CD4-positive, alpha-beta T cell (primary cell): ENCODE results near the gene PUS1. TPM values are rescaled to one million over a fixed set of nuclear protein-coding genes. Genes with fewer than 3 reads are reported as not detected.
A peak's percentile ranks its signal among the peaks of the same experiment; 100 is the strongest.

Experiments used
- ATAC-seq: fragments of 200-7000 bp; cut with Tn5 transposase; one replicate; pipeline ENCODE4 v1.10.0; 2022; ENCODE audit warnings: mild to moderate bottlenecking; ENCODE audit not compliant: poor library complexity
- CTCF ChIA-PET: fragments of 350-600 bp; sonication (Branson Sonifier 250); formaldehyde crosslinking; loops from one replicate; lab custom pipeline; 2021; ENCODE audit warnings: antibody characterized with exemption, inconsistent platforms; lab: Charles Lee
- POLR2A ChIA-PET: fragments of 350-600 bp; sonication (Branson Sonifier 250); formaldehyde crosslinking; loops from one replicate; lab custom pipeline; 2021; ENCODE audit warnings: antibody characterized with exemption, inconsistent platforms; lab: Charles Lee
- DNase-seq, 14 experiments: peaks; one replicate each; pipeline ENCODE4 v3.0.0-alpha.2; 2013 to 2020; ENCODE audit warnings: mixed read lengths in 2 of 14
- H3K27ac ChIP-seq, 2 donors: one replicate each; pipeline versions ENCODE4 v1.5.1 to v1.7.0; 2013; ENCODE audit warnings: low read length in 2 of 2, low read depth in 1 of 2, mild to moderate bottlenecking in 1 of 2
- H3K27me3 ChIP-seq, 2 experiments: 1 replicate in 1 of 2; 2 replicates in 1 of 2; pipeline versions ENCODE4 v1.6.1 to v1.7.0; 2013; ENCODE audit warnings: low read length in 2 of 2, control low read depth in 1 of 2, mild to moderate bottlenecking in 1 of 2, moderate library complexity in 1 of 2; ENCODE audit not compliant: insufficient read depth in 2 of 2, control insufficient read depth in 1 of 2
- H3K36me3 ChIP-seq: one replicate; pipeline ENCODE4 v1.6.1; 2013; ENCODE audit warnings: low read length, control low read depth; ENCODE audit not compliant: insufficient read depth
- H3K4me1 ChIP-seq: one replicate; pipeline ENCODE4 v1.6.1; 2013; ENCODE audit warnings: low read length, control low read depth; ENCODE audit not compliant: insufficient read depth
- H3K4me3 ChIP-seq: one replicate; pipeline ENCODE4 v1.5.1; 2013; ENCODE audit warnings: mild to moderate bottlenecking, low read length, moderate library complexity
- H3K9me3 ChIP-seq, 2 experiments: 1 replicate in 1 of 2; 2 replicates in 1 of 2; pipeline versions ENCODE4 v1.6.1 to v1.7.0; 2013; ENCODE audit warnings: low read length in 2 of 2, mild to moderate bottlenecking in 2 of 2, control low read depth in 1 of 2, moderate library complexity in 1 of 2; ENCODE audit not compliant: control insufficient read depth in 1 of 2, insufficient read depth in 1 of 2
- H3K27ac Mint-ChIP-seq: one replicate; pipeline ENCODE4 v1.8.0; 2020; ENCODE audit warnings: mixed read lengths
- H3K27me3 Mint-ChIP-seq: one replicate; pipeline ENCODE4 v1.8.0; 2021; ENCODE audit warnings: mixed read lengths
- H3K36me3 Mint-ChIP-seq: one replicate; pipeline ENCODE4 v1.8.0; 2021; ENCODE audit warnings: low read depth, mixed read lengths
- H3K4me1 Mint-ChIP-seq: one replicate; pipeline ENCODE4 v1.8.0; 2021; ENCODE audit warnings: low read depth, mixed read lengths
- H3K4me3 Mint-ChIP-seq: one replicate; pipeline ENCODE4 v1.8.0; 2020; ENCODE audit warnings: mild to moderate bottlenecking, mixed read lengths
- H3K9me3 Mint-ChIP-seq: one replicate; pipeline ENCODE4 v1.8.0; 2020; ENCODE audit warnings: mixed read lengths
- intact Hi-C, 2 experiments: fragments of 100-400 bp; cut with DNase I in 1 of 2; cut with micrococcal nuclease in 1 of 2; formaldehyde crosslinking; loops; one replicate each; pipeline versions ENCODE4 v1.15.1 to v1.9.0; 2023 to 2025; cut with DNase I, micrococcal nuclease
- total RNA-seq, 174 experiments: library from RNA in 2 of 174; stranded (reverse) in 2 of 174; gene quantifications; one replicate each; pipeline ENCODE4 v1.2.3 and lab custom pipeline; 2021 to 2026
- TF ChIP-seq, protein P1 (sequence below): fragments of 200-600 bp; IDR thresholded peaks from one replicate; pipeline ENCODE4 v1.8.0; 2022; ENCODE audit warnings: antibody characterized with exemption, mild to moderate bottlenecking

The PUS1 gene
- total RNA-seq, 2 experiments from 2014 or later, result 17.7 to 18.2 TPM

DNA sequence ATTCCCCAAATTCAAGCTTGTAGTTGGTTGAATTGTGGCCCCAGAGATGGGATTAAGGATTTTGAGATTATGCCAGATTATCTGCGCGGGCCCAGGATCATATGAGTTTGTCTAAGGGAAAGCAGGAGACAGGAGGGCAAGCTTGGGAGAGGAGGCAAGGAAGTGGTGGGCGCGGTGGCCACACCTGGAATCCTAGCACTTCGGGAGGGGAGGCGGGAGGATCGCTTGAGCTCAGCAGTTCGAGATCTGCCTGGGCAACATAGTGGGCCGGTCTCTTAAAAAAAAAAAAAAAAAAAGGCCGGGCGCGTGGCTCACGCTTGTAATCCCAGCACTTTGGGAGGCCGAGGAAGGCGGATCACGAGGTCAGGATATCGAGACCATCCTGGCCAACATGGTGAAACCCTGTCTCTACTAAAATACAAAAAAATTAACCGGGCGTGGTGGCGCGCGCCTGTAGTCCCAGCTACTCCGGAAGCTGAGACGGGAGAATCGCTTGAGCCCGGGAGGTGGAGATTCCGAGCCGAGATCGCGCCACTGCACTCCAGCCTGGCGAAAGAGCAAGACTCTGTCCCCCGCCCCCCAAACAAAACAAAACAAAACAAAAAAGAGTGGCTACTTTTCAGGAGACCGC, 881 bp upstream of the PUS1 start:
- CTCF ChIA-PET, result interaction anchor here (0.6 to 4.4 kb wide), 3 partner anchors 22 to 824 kb away, joined by 3 to 19 read pairs (median 5); partner anchors contain the start of gene EP400

GRCh38 chr12:131929581-131930456, 743 bp downstream of the PUS1 start:
- ChIA-PET POLR2A (interaction anchor here (0.5 to 1.7 kb wide), 4 partner anchors 9 to 219 kb away, joined by 3 to 8 read pairs (median 4); partner anchors contain the start of genes EP400 and SFSWAP), CTCF (interaction anchor here (4.4 kb wide), 1 partner anchor 20 kb away, joined by 19 read pairs; the partner anchor contains the start of gene EP400)
- TF ChIP-seq, protein P1, sequence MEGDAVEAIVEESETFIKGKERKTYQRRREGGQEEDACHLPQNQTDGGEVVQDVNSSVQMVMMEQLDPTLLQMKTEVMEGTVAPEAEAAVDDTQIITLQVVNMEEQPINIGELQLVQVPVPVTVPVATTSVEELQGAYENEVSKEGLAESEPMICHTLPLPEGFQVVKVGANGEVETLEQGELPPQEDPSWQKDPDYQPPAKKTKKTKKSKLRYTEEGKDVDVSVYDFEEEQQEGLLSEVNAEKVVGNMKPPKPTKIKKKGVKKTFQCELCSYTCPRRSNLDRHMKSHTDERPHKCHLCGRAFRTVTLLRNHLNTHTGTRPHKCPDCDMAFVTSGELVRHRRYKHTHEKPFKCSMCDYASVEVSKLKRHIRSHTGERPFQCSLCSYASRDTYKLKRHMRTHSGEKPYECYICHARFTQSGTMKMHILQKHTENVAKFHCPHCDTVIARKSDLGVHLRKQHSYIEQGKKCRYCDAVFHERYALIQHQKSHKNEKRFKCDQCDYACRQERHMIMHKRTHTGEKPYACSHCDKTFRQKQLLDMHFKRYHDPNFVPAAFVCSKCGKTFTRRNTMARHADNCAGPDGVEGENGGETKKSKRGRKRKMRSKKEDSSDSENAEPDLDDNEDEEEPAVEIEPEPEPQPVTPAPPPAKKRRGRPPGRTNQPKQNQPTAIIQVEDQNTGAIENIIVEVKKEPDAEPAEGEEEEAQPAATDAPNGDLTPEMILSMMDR, result no peak
- H3K27me3 Mint-ChIP-seq, result no peaks in the 10 kb centered on the region
- Histone ChIP-seq H3K27ac (peak overlapping the region; percentile 55 to 61), H3K36me3 (peaks cover 32% of the 10 kb centered on the region), H3K27me3 (no peaks in the 10 kb centered on the region), H3K9me3 (no peaks in the 10 kb centered on the region), H3K4me3 (peak overlapping the region; percentile 96), H3K4me1 (peaks cover 28% of the 10 kb centered on the region)
- H3K27ac Mint-ChIP-seq, result peak overlapping the region; percentile 82
- H3K9me3 Mint-ChIP-seq, result no peaks in the 10 kb centered on the region
- H3K4me3 Mint-ChIP-seq, result peak overlapping the region; percentile 97
- DNase-seq (peak in 10 of 14 experiments; percentile 12 to 58 (median 22)), ATAC-seq (peak; percentile 19)
- intact Hi-C loops, result loop anchor here (1.0 to 10.0 kb wide), 5 partner anchors 18 to 1055 kb away; partner anchors contain the start of genes EP400 (in 1 of the 2), RAN (in 1 of the 2) and ULK1 (in 1 of the 2)
- H3K4me1 Mint-ChIP-seq, result peaks cover 30% of the 10 kb centered on the region
- peaks cover 38% of the 10 kb centered on the region for H3K36me3 Mint-ChIP-seq

More for the DNA sequence above, 881 bp upstream of the PUS1 start:
- H3K27ac Mint-ChIP-seq, result peak overlapping the region; percentile 73
- Histone ChIP-seq H3K4me3 (peak overlapping the region; percentile 96), H3K27me3 (no peaks in the 10 kb centered on the region), H3K9me3 (no peaks in the 10 kb centered on the region), H3K4me1 (peaks cover 28% of the 10 kb centered on the region), H3K36me3 (peaks cover 16% of the 10 kb centered on the region), H3K27ac (peak overlapping the region in 1 of 2 donors; percentile 53)
- H3K36me3 Mint-ChIP-seq, result peaks cover 23% of the 10 kb centered on the region
- peaks cover 35% of the 10 kb centered on the region for H3K4me1 Mint-ChIP-seq
- no peaks in the 10 kb centered on the region for H3K27me3 Mint-ChIP-seq
- ATAC-seq (peak; percentile 3), DNase-seq (peak in 3 of 14 experiments; percentile 12 to 18 (median 16))
- TF ChIP-seq, protein P1, result no peak
- H3K4me3 Mint-ChIP-seq, result peak overlapping the region; percentile 97
- POLR2A ChIA-PET, result interaction anchor here (0.6 to 1.4 kb wide), 4 partner anchors 22 to 1057 kb away, joined by 3 to 10 read pairs (median 3); partner anchors contain the start of gene EP400
- intact Hi-C loops, result loop anchor here in 1 of 2 experiments (2.0 kb wide), 1 partner anchor 33 kb away; the partner anchor contains the start of gene ULK1
- no peaks in the 10 kb centered on the region for H3K9me3 Mint-ChIP-seq

- ChIA-PET POLR2A (interaction anchor here (0.5 to 1.7 kb wide), 4 partner anchors 9 to 219 kb away, joined by 3 to 8 read pairs (median 4); partner anchors contain the start of genes EP400 and SFSWAP), CTCF (interaction anchor here (4.4 kb wide), 1 partner anchor 19 kb away, joined by 19 read pairs; the partner anchor contains the start of gene EP400)
- H3K27ac ChIP-seq, result peak overlapping the region in 1 of 2 donors; percentile 36
- peak overlapping the region; percentile 96 for H3K4me3 ChIP-seq
- Mint-ChIP-seq H3K27ac (peak overlapping the region; percentile 77), H3K9me3 (no peaks in the 10 kb centered on the region), H3K4me3 (peak overlapping the region; percentile 94), H3K4me1 (peaks cover 28% of the 10 kb centered on the region), H3K27me3 (no peaks in the 10 kb centered on the region), H3K36me3 (peaks cover 43% of the 10 kb centered on the region)
- H3K27me3 ChIP-seq, result no peaks in the 10 kb centered on the region
- H3K36me3 ChIP-seq, result peaks cover 35% of the 10 kb centered on the region
- no peaks in the 10 kb centered on the region for H3K9me3 ChIP-seq
- TF ChIP-seq, protein P1, result no peak
- peaks cover 28% of the 10 kb centered on the region for H3K4me1 ChIP-seq
- DNase-seq (no peak), ATAC-seq (no peak)
- intact Hi-C loops, result loop anchor here in 1 of 2 experiments (1.0 to 10.0 kb wide), 2 partner anchors 18 to 1056 kb away; partner anchors contain the start of gene RAN
Observed at GRCh38 chr12:131930510-131930909, 1.4 kb downstream of the PUS1 start.
